Suprapubic skin (tissue), 4 donors: ENCODE measurements around the gene NPB.

ENCODE experiments used
- EP300 ChIP-seq: sonication (generic); formaldehyde crosslinking; IDR thresholded peaks from one replicate; pipeline ENCODE4 v1.6.1; 2017; ENCODE audit warnings: antibody characterized with exemption
- POLR2AphosphoS5 ChIP-seq, 3 donors: sonication (generic); formaldehyde crosslinking; IDR thresholded peaks; one replicate each; pipeline ENCODE4 v1.6.1; 2017; ENCODE audit warnings: antibody characterized with exemption in 3 of 3

- TF ChIP-seq EP300 (no peak), POLR2AphosphoS5 (IDR thresholded peaks at IDR 0.05) (no peak)
Measured at GRCh38 chr17:81911969-81912368, 9.9 kb downstream of the NPB start.
